Activated CD8-positive, alpha-beta memory T cell treated with anti-CD3 and anti-CD28 coated beads for 4 hours (primary cell): Measurements from ENCODE around the gene IWS1.
"Not testable (repeated sequence)": the region's sequence is repeated elsewhere in the genome, so short reads cannot be mapped to it uniquely, and the experiment has no call there.

Experiments used
- DNase-seq, 2 donors: peaks; one replicate each; pipeline ENCODE4 v3.0.0-alpha.2; 2020; ENCODE audit warnings: low read depth in 2 of 2

Gene IWS1

DNA sequence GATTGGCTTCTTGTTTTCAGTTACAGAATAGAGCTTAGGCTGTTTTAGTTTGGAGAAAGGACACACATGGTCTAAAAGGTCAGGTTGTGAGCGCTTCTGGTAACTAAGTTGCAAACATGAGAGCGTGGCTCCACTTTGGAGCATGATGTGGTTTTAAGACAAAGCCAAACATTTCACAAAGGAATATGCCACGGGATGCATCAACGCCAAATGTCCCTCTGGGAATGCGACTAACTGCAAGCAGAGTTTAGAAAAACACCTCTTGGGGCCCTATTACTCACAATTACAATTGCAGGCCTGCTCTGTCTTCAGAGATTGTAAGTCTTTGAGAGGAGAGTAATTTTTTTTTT is 34.6 kb upstream of the IWS1 start:
- DNase-seq: no peak

DNA sequence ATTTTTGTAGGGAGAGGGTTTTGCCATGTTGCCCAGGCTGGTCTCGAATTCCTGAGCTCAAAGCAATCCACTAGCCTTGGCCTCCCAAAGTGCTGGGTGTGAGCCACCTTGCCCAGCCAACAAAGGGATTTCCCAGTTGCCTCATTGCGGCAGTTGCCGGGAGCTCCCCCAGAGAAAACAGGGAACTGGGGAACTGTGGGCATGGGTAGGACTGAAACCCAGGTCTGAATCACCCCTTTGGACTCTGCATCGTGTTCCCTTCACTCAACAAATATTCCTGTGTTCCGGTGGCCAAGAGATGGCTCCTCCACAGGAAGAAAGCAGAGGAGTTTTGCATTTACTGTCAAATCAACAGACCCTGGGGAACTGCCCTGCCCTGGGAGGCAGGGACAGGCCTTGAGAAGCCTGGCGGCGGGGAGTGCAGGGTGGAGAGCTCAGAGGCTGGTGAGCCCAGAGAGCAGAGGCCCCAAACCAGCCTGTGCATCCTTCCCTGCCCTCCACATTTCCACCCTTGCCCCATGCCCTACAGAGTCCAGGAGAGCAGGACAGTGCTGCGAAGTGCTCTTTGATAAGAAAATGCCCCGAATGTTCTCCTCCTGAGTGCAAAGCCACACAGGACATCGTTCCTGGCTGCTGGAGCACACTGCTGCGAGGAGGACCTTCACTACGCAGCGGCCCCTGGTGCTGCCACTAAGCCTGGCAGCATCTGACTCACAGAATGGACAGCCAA is 34.1 kb upstream of the IWS1 start:
- no peak for DNase-seq

DNA sequence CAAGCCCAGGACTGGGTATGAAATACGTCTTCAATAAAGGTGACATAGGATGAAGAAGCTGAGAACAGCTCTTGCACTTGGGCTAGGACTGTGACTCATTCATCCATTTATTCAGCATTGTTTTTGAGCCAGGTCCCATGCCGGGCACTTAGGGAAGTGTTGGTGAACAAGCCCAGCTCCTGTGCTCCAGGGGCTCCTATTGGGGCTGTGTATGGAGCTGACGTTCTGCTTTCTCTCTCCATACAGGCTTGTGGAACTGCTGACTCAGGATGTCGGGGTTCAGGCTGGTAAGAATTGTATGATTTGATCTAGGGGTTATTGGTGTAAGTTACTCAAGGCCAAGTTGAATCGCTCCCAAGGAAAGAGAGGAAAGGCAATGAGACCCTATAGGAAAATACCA is 33.2 kb upstream of the IWS1 start:
- DNase-seq: no peak

- DNase-seq: no peak
Measured at GRCh38 chr2:127558911-127559310, 32.6 kb upstream of the IWS1 start.

DNA sequence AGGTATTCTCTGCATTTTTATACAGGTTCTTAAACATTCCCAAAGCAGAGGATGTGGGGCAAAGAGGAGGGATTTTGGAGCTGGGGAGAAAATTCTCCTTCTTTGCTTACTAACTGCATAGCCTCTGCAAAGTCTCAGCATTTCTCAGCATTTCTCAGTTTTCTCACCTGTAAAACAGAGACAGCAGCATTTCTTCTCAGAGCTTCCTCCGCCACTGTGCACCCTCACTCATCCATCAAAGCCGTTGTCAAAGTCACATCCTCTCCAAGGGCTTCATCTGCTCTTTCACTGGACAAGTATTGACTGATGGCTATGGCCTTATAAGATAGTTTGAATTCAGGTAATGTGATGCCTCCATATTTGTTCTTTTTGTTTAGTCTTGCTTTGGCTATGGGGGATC is 26.6 kb upstream of the IWS1 start:
- DNase-seq: no peak

DNA sequence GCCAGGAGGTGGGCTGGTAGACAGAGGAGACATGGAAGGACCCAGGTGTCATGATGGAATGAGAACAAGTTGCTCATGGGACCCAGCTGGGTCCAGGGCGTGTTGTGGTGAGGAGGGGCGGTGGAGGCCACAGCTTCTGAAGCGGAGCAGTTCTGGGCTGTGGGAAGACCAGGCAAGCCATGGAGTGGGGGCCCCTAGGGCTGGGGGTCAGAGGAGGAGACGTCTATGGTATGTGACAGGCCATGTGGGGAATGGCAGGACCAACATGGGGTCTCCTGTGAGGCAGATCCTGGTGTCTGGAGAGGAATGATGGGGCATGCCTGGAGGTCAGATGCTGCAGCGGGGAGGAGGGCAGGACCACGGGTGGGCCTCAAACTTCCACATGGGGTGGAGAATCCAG is 26.0 kb upstream of the IWS1 start:
- DNase-seq: no peak

- DNase-seq: no peak
Measured at GRCh38 chr2:127551221-127551930, 25.1 kb upstream of the IWS1 start.

GRCh38 chr2:127546797-127547196 is 20.5 kb upstream of the IWS1 start:
- no peak for DNase-seq

DNA sequence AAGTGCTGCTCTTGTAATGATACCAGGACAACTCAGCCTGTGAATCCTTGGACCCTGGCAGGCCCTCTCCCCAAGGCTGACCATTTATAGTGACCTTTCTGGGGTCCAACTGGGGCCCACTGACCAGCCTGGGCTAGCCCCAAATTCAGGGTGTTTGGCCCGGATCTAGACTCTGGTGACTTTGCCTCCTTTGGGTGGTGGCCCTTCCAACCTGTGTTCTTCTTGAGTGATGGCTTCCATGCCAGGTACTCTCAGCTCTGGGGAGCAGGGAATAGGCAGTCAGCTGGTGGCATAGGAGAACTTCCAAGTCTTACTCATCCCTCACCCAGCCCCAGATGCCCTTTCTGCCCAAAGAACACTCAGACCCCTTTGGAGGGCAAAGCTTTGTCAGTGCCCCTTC is 19.5 kb upstream of the IWS1 start:
- DNase-seq: no peak

DNA sequence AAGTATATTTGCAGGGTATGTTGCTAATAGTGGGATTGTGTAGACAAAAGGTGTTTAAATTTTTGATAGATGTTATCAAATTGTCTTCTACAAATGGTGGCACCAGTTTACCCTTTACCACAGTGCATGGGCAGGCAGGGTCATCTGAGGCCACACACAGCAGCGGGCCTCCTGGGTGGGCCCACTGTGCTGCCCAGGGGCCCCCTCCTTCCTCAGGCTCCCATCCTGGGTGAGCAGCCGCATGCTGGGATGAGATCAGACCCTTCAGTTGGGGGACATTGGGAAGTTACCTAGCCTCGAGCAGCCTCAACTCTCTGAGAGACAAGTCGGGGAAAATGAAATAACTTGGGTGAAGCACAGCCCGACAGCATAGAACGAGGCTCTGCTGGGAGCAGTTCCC is 18.9 kb upstream of the IWS1 start:
- DNase-seq: no peak

DNA sequence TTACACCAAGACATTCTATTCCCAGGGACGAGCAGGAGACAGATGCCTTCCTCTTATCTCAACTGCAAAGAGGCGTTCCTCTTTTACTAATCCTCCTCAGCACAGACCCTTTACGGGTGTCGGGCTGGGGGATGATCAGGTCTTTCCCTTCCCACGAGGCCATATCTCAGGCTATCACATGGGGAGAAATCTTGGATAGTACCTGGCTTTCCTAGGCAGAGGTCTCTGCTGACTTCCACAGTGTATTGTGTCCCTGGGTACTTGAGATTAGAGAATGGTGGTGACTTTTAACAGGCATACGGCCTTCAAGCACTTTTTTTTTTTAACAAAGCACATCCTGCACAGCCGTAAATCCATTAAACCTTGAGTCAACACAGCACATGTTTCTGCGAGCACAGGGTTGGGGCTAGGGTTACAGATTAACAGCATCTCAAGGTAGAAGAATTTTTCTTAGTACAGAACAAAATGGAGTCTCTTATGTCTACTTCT is 16.8 kb upstream of the IWS1 start:
- DNase-seq: not testable (repeated sequence)

DNA sequence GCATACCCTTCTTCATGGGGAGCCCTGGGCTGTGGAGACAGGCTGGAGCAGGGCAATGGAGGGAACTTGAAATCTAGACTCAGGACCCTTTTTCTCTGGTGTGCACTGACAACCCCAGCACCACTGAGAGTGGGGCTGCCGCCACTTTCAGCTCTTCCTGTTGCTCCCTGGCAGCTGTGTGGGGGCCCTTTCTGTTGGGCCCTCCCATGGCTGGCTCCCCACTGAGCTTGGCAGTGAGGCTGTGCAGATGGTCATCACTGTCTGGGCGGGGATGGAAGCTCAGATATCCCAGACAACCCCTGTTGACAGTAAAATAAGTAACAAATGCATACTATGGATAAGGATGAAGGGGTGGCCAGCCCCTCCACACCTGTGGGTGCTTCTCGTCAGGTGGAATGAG is 15.9 kb upstream of the IWS1 start:
- no peak for DNase-seq

DNA sequence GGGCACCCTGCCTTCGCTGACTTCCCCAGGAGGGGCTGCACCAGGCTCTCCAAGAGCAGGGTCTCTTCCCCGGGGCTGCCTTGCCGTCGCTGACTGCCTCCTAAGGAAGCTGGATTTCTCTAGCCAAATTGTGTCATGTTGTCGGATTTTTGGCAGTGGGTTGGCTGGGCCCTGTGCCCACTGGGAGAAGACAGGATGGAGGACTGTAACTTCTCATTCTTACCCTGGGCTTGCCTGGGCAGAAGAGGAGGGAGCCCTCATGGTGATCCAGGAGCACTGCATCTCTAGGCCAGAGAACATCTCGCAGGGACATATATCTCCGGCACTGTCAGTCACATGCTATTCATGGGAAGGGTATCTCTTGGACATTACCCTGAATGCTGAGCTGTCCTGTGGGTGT is 15.5 kb upstream of the IWS1 start:
- DNase-seq: no peak

DNA sequence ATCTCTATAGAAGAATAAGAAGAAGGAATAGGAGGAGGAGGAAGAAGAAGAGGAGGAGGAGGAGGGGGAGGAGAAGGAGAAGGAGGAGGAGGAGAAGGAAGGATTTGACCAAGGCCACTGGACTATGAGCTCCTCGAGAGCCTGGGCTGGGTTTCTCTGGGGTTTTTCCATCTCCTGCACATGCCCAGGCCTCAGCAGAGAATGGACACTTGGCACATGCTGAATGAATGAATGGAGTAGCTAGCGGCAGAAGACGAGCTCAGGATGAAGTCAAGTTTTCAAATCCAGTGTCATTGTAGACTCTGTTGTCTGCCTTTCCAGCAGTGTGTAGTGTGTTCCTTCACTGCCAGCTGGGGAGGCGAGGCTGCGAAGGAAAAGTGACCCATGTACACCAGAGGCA is 11.4 kb upstream of the IWS1 start:
- no peak for DNase-seq

GRCh38 chr2:127536707-127537541 is 10.6 kb upstream of the IWS1 start:
- DNase-seq: no peak

- DNase-seq: no peak
Measured at GRCh38 chr2:127535918-127536317, 9.6 kb upstream of the IWS1 start.

DNA sequence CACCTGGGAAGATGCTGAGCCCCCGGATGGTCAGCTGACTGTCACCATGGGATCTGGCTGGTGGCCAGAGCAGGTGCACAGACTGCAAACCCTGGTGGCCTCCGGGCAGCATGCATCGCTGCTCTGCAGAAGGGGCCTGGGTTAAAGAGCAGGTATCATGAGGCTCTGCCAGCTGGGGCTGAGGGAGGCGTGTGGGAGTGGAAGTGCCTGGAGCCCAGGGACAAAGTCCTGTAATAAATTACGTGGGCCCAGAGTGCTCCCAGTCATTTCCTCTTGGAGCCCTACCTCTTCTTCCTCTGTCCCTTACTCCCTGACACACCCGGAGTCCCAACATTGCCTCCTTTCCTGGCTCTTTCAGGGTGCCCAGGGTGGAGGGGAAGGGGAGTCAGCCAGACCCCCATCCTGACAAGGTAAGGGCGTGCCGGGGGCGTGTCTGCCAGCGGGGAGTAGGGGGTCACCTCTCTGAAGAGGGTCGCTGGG is 9.2 kb upstream of the IWS1 start, which contains the start of gene MYO7B:
TSS of gene MYO7B (plus strand) at position 262 of the 480 bp plus-strand sequence. CDS start 24,040 bp downstream, outside the sequence.
- no peak for DNase-seq

GRCh38 chr2:127532296-127532695 is 6.0 kb upstream of the IWS1 start:
- DNase-seq: no peak

DNA sequence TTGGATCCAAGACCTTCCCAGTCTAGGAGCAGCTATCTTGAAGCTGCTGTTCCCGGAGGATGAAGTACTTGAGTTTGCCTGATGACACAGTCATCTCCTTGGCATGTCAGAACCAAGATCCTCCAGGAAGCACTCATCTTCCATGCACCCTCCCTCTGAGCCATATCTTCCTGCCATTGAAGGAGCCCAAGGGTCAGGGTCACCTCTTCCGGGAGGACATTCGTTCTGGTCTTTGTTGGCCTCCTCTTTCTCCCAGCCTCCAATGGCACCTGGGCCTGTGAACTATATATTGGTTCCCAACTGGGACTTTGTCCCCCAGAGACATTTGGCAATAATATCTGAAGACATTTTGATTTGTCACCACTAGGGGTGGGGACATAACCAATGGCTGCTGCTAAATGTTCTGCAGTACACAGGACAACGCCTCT is 4.9 kb upstream of the IWS1 start:
- no peak for DNase-seq

DNA sequence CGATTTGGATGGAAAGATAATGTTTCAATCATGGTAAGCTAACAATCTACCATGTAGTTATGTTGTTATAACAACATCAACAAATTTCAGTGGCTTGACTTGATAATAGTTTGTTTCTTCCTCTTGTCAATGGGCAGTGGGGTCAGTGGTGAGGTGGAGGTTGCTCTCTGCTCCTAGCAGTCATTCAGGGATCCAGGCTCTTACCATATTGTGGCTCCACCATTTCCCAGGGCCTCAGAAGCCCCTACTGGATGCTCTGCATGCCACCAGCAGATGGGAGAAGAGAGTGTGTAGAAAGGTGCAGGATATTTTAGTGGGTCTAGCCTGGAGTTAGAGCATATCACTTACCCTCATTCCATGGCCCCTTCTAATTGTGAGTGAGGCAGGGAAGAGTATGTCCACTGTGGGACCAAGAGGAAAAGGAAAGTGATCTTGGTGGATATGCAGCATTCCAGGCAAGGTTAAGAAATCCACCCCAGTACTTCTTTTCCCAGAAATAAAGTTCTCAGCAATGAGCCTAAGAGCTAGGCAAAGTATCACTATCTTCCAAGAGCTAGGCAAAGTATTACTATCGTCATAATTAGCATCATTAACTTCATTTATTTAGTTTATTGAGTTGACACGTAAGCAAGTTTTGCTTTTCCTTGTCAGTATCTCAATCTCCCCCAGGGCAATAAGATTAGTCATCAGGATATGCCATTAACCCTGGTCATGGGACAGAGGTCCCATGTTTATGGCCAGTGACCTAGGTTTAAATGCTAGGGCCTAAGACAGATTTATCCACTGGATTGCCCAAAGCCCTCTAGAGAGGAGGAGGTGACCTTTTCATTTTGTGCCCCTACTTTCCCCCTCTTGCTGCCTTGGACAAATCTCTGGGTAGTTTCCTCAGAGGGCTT is 4.2 kb upstream of the IWS1 start:
- DNase-seq: no peak

- DNase-seq: not testable (repeated sequence)
Measured at GRCh38 chr2:127529416-127529815, 3.1 kb upstream of the IWS1 start.
